GM12878 (cell line): ENCODE measurements around the gene SLC1A5. TPM values are rescaled to one million over a fixed set of nuclear protein-coding genes. Genes with fewer than 3 reads are reported as not detected.

Source experiments
- ATAC-seq: fragments of 200-7000 bp; cut with Tn5 transposase; 3 replicates; pipeline ENCODE4 v1.9.1; 2020; ENCODE audit warnings: mild to moderate bottlenecking, moderate library complexity
- BruUV-seq: library from RNA; stranded (reverse); fragments of 400-500 nt; replicated peaks from 2 replicates; lab custom pipeline; 2021; lab: Mats Ljungman, UMichigan
- CTCF ChIA-PET: fragments of 300-600 bp; sonication (Branson Sonifier 250); formaldehyde crosslinking; extraction: SDS; loops from one replicate; lab custom pipeline; 2021; ENCODE audit warnings: inconsistent platforms; lab: Yijun Ruan, JAX
- POLR2A ChIA-PET: fragments of 350-600 bp; formaldehyde crosslinking; extraction: SDS; loops from one replicate; lab custom pipeline; 2021; ENCODE audit warnings: inconsistent platforms; lab: Charles Lee
- RAD21 ChIA-PET: fragments of 300-600 bp; sonication (Branson Sonifier 250); formaldehyde crosslinking; loops from one replicate; lab custom pipeline; 2023; ENCODE audit warnings: antibody characterized with exemption; ENCODE audit not compliant: unreplicated experiment; lab: Charles Lee
- SMC1A ChIA-PET: fragments of 300-600 bp; sonication (Branson Sonifier 250); formaldehyde crosslinking; loops from one replicate; lab custom pipeline; 2023; ENCODE audit not compliant: unreplicated experiment, uncharacterized antibody; lab: Charles Lee
- DNase-seq: peaks from one replicate; pipeline ENCODE4 v3.0.0-alpha.2; 2011; ENCODE audit warnings: low read depth, low spot score
- FAIRE-seq: peaks from 3 replicates; lab custom pipeline; 2011; peaks lifted over from hg19 to GRCh38; lab: Jason Lieb, UNC
- H2AFZ ChIP-seq: 2 replicates; pipeline ENCODE4 v1.6.0; 2011; ENCODE audit warnings: low read depth, low read length, control low read depth; ENCODE audit not compliant: control insufficient read depth
- H3K27ac ChIP-seq: 2 replicates; pipeline ENCODE4 v1.5.1; 2011; ENCODE audit warnings: control low read depth; ENCODE audit not compliant: control insufficient read depth, insufficient read depth
- H3K27me3 ChIP-seq, 2 experiments: replicated peaks in 1 of 2; 2 replicates each; pipeline versions ENCODE4 v1.6.0 to v1.6.1; 2011; ENCODE audit warnings: low read length in 1 of 2; ENCODE audit not compliant: control insufficient read depth in 2 of 2, insufficient read depth in 2 of 2
- H3K36me3 ChIP-seq, 2 experiments: 2 replicates each; pipeline ENCODE4 v1.5.1; 2011; ENCODE audit warnings: low read length in 1 of 2; ENCODE audit not compliant: control insufficient read depth in 2 of 2, insufficient read depth in 2 of 2
- H3K4me1 ChIP-seq: 2 replicates; pipeline ENCODE4 v1.6.1; 2011; ENCODE audit warnings: mild to moderate bottlenecking, low read length, moderate library complexity, mixed read lengths; ENCODE audit not compliant: control insufficient read depth, insufficient read depth
- H3K4me2 ChIP-seq: 2 replicates; pipeline ENCODE4 v1.6.0; 2011; ENCODE audit warnings: control low read depth; ENCODE audit not compliant: control insufficient read depth, insufficient read depth
- H3K4me3 ChIP-seq: fragments of 200-600 bp; sonication (generic); 2 replicates; pipeline ENCODE4 v1.5.1; 2016
- H3K79me2 ChIP-seq: 2 replicates; pipeline ENCODE4 v1.6.0; 2011; ENCODE audit warnings: low read length; ENCODE audit not compliant: control insufficient read depth, insufficient read depth
- H3K9ac ChIP-seq: 2 replicates; pipeline ENCODE4 v1.8.0; 2011; ENCODE audit warnings: low read length, control low read depth, mixed read lengths; ENCODE audit not compliant: control insufficient read depth, insufficient read depth
- H3K9me3 ChIP-seq: replicated peaks from 3 replicates; pipeline ENCODE4 v1.5.1; 2011; ENCODE audit warnings: mild to moderate bottlenecking, low read length; ENCODE audit not compliant: control insufficient read depth, insufficient read depth
- H4K20me1 ChIP-seq: 2 replicates; pipeline ENCODE4 v1.6.0; 2011; ENCODE audit not compliant: control insufficient read depth, insufficient read depth
- CHD4 ChIP-seq: fragments of 200-600 bp; sonication (generic); IDR thresholded peaks from 2 replicates; pipeline ENCODE4 v1.6.1; 2016; ENCODE audit warnings: mild to moderate bottlenecking
- CUX1 ChIP-seq: IDR thresholded peaks from 2 replicates; pipeline ENCODE4 v1.6.1; 2012; ENCODE audit warnings: improper control_type of control experiment, low read depth, low read length; ENCODE audit not compliant: insufficient replicate concordance
- ETV6 ChIP-seq, 2 experiments: fragments of 450-650 bp in 1 of 2; IDR thresholded peaks in 1 of 2; conservative IDR thresholded peaks in 1 of 2; 2 replicates each; pipeline ENCODE4 v1.6.1; 2014; ENCODE audit warnings: antibody characterized with exemption in 1 of 2, borderline replicate concordance in 1 of 2, low read depth in 1 of 2, mild to moderate bottlenecking in 1 of 2, moderate library complexity in 1 of 2
- GABPA ChIP-seq: IDR thresholded peaks from 2 replicates; pipeline ENCODE4 v1.6.1; 2014; ENCODE audit warnings: antibody characterized with exemption, low read depth, mild to moderate bottlenecking, inconsistent platforms
- IKZF1 ChIP-seq: fragments of 450-650 bp; conservative IDR thresholded peaks from 2 replicates; pipeline ENCODE4 v1.6.1; 2017; ENCODE audit warnings: antibody characterized with exemption, mild to moderate bottlenecking
- IRF3 ChIP-seq: fragments of 450-650 bp; IDR thresholded peaks from 2 replicates; pipeline ENCODE4 v1.6.1; 2014; ENCODE audit warnings: mild to moderate bottlenecking
- IRF4 ChIP-seq: IDR thresholded peaks from 2 replicates; pipeline ENCODE4 v1.6.1; 2011; ENCODE audit warnings: low read depth, low read length
- NFIC ChIP-seq: IDR thresholded peaks from 2 replicates; pipeline ENCODE4 v1.6.1; 2012; ENCODE audit warnings: low read depth, mild to moderate bottlenecking, inconsistent platforms, low read length, moderate library complexity
- NFYA ChIP-seq: IDR thresholded peaks from 2 replicates; pipeline ENCODE4 v1.6.1; 2011; ENCODE audit warnings: low read depth, mild to moderate bottlenecking, low read length, improper control_type of control experiment, borderline replicate concordance
- NFYB ChIP-seq: IDR thresholded peaks from 2 replicates; pipeline ENCODE4 v1.6.1; 2011; ENCODE audit warnings: low read depth, mild to moderate bottlenecking, low read length, improper control_type of control experiment, moderate library complexity; ENCODE audit not compliant: insufficient read depth
- NR2C1 ChIP-seq: fragments of 450-650 bp; IDR thresholded peaks from 2 replicates; pipeline ENCODE4 v1.6.1; 2017; ENCODE audit warnings: antibody characterized with exemption, mild to moderate bottlenecking, moderate library complexity
- POLR2AphosphoS5 ChIP-seq: IDR thresholded peaks from 2 replicates; pipeline ENCODE4 v1.6.1; 2011; ENCODE audit warnings: mild to moderate bottlenecking, low read length, inconsistent platforms
- POU2F2 ChIP-seq: IDR thresholded peaks from 3 replicates; pipeline ENCODE4 v1.6.1; 2011; ENCODE audit warnings: low read depth, mild to moderate bottlenecking, low read length, borderline replicate concordance
- RAD51 ChIP-seq: fragments of 450-650 bp; IDR thresholded peaks from 2 replicates; pipeline ENCODE4 v1.6.1; 2016; ENCODE audit warnings: moderate library complexity, mild to moderate bottlenecking, inconsistent platforms
- RFX5 ChIP-seq: IDR thresholded peaks from 2 replicates; pipeline ENCODE4 v1.6.1; 2011; ENCODE audit warnings: low read depth, low read length, improper control_type of control experiment
- SRF ChIP-seq, 2 experiments: IDR thresholded peaks; 2 replicates each; pipeline ENCODE4 v1.6.1; 2011; ENCODE audit warnings: low read depth in 2 of 2, low read length in 2 of 2, mild to moderate bottlenecking in 1 of 2, moderate library complexity in 1 of 2
- ZNF217 ChIP-seq: fragments of 450-650 bp; IDR thresholded peaks from 2 replicates; pipeline ENCODE4 v1.6.1; 2017; ENCODE audit warnings: antibody characterized with exemption, mild to moderate bottlenecking
- WGBS: methylation state at CpG from one replicate; pipeline ENCODE4 v1.1.6; 2016; ENCODE audit warnings: low lambda C conversion rate; ENCODE audit not compliant: insufficient replicate concordance, insufficient coverage; ENCODE audit errors: missing lambda C conversion rate; 5-methylcytosine and 5-hydroxymethylcytosine counted together
- in situ Hi-C: fragments of 300-500 bp; cut with MboI; formaldehyde crosslinking; loops from 9 replicates; pipeline ENCODE4 v1.14.3; 2018; ENCODE audit warnings: mixed read lengths
- intact Hi-C: fragments of 100-400 bp; cut with micrococcal nuclease; formaldehyde crosslinking; loops from one replicate; pipeline ENCODE4 v1.14.2; 2022; ENCODE audit not compliant: unreplicated experiment
- polyA plus RNA-seq, 11 experiments: library from polyadenylated mRNA; depleted of rRNA in 4 of 11; unstranded in 6 of 11; stranded (reverse) in 5 of 11; fragments of >200 nt; fragmentation: Nextera tagmentation in 4 of 11; fragmentation: Illumina TruSeq in 1 of 11; extraction: Ambion mirVana in 4 of 11; extraction: Trizol in 1 of 11; gene quantifications; 1 replicate in 1 of 11; 2 replicates in 10 of 11; pipeline versions ENCODE4 v1.2.1 to v1.2.3, GENCODE V29; 2011 to 2016; ENCODE audit warnings: inconsistent platforms in 2 of 11, missing spikeins in 2 of 11, low read depth in 1 of 11
- total RNA-seq, 4 experiments: library from RNA; depleted of rRNA in 3 of 4; stranded (reverse); fragments of >200 nt in 3 of 4; fragmentation: Illumina TruSeq in 1 of 4; extraction: Trizol in 1 of 4; gene quantifications; 2 replicates each; pipeline versions ENCODE4 v1.2.1 to v1.2.3, GENCODE V29; 2013 to 2021

The SLC1A5 gene
- total and polyA plus RNA-seq, 10 of the 15 experiments (the other 5 are each of a cell fraction or from before 2014, with no cell fraction given), result 9.1 to 129 (median 60.9) TPM

- RAD21 ChIA-PET, result no interaction called here
- no peak overlapping the region for H3K9ac ChIP-seq
- no peak overlapping the region for H3K27ac ChIP-seq
- no peaks in the 10 kb centered on the region for H3K4me1 ChIP-seq
- ATAC-seq, result no peak
- no peaks in the 10 kb centered on the region for H4K20me1 ChIP-seq
- H3K27me3 ChIP-seq, result no peaks in the 10 kb centered on the region
- in situ Hi-C loops, result no loop called here
- CTCF ChIA-PET, result interaction anchor here (0.7 to 2.4 kb wide), 5 partner anchors 13 to 68 kb away, joined by 3 to 12 read pairs (median 3); no protein-coding TSS in a partner anchor
- BruUV-seq, result no TSS peak
- SMC1A ChIA-PET, result interaction anchor here (1.7 kb wide), 1 partner anchor 68 kb away, joined by 4 read pairs; no protein-coding TSS in a partner anchor
- TF ChIP-seq RFX5, result no peak
- no peak for TF ChIP-seq ZNF217
- no peak for TF ChIP-seq NR2C1
- no peak for TF ChIP-seq CUX1
- TF ChIP-seq RAD51, result no peak
- TF ChIP-seq CHD4, result no peak
- TF ChIP-seq IRF4, result no peak
- no peak for TF ChIP-seq IKZF1
- TF ChIP-seq POU2F2, result no peak
- TF ChIP-seq SRF (IDR thresholded peaks at IDR 0.05; ENCODE audit: low read depth in 2 of 2, low read length in 2 of 2), result no peak
- TF ChIP-seq NFYA, result no peak
- no peak for TF ChIP-seq NFIC
- no peak for TF ChIP-seq GABPA
- no peak for TF ChIP-seq POLR2AphosphoS5
- TF ChIP-seq ETV6 (conservative IDR thresholded peaks at IDR 0.05 in 1 of 2, IDR thresholded peaks at IDR 0.05 in 1 of 2; ENCODE audit: borderline replicate concordance in 1 of 2, low read depth in 1 of 2), result no peak
- no peak for TF ChIP-seq NFYB
- no peak for TF ChIP-seq IRF3
- TF ChIP-seq, all 136 proteins: peak for 0
- Histone ChIP-seq H3K36me3 (peaks cover 9 to 17% of the 10 kb centered on the region in 2 experiments), H3K4me2 (no peak overlapping the region), H3K9me3 (no peaks in the 10 kb centered on the region), H2AFZ (no peak overlapping the region), H3K79me2 (no peaks in the 10 kb centered on the region), H3K4me3 (no peak overlapping the region)
- 84% methylated on average over 11 of the region's 12 CpGs for WGBS
- no peak for DNase-seq
- no peak for FAIRE-seq
- intact Hi-C loops, result no loop called here
- POLR2A ChIA-PET, result no interaction called here
Measured at GRCh38 chr19:46772170-46773017, 16.0 kb downstream of the SLC1A5 start.
